Endothelial cell of umbilical vein (primary cell): ENCODE measurements around the gene GTF2F1. TPM values are rescaled to one million over a fixed set of nuclear protein-coding genes. Genes with fewer than 3 reads are reported as not detected.

Source experiments
- BruUV-seq: library from RNA; stranded (reverse); fragments of 400-500 nt; replicated peaks from 2 replicates; lab custom pipeline; 2021; lab: Mats Ljungman, UMichigan
- CTCF ChIA-PET: fragments of 300-600, 350-600 bp; sonication (Branson Sonifier 250); formaldehyde crosslinking; loops from one replicate; lab custom pipeline; 2021; ENCODE audit warnings: antibody characterized with exemption, inconsistent platforms; lab: Charles Lee
- POLR2A ChIA-PET: fragments of 300-600, 350-600 bp; sonication (Branson Sonifier 250); formaldehyde crosslinking; loops from one replicate; lab custom pipeline; 2021; ENCODE audit warnings: antibody characterized with exemption, inconsistent platforms; lab: Charles Lee
- DNase-seq: peaks from one replicate; pipeline ENCODE4 v3.0.0-alpha.2; 2011; ENCODE audit warnings: low read depth, low spot score
- FAIRE-seq: peaks from 2 replicates; lab custom pipeline; 2011; peaks lifted over from hg19 to GRCh38; lab: Jason Lieb, UNC
- H2AFZ ChIP-seq: 2 replicates; pipeline ENCODE4 v1.6.0; 2012; ENCODE audit warnings: low read depth, low read length, control low read depth, inconsistent platforms
- H3K27ac ChIP-seq: 2 replicates; pipeline ENCODE4 v1.5.1; 2011; ENCODE audit warnings: low read depth, mild to moderate bottlenecking, control low read depth, low read length, moderate library complexity; ENCODE audit not compliant: insufficient read depth
- H3K27me3 ChIP-seq, 2 experiments: 2 replicates each; pipeline versions ENCODE4 v1.6.0 to v1.6.1; 2011; ENCODE audit warnings: low read length in 2 of 2, mixed read lengths in 1 of 2; ENCODE audit not compliant: control insufficient read depth in 2 of 2, insufficient read depth in 2 of 2
- H3K36me3 ChIP-seq, 2 experiments: 2 replicates in 1 of 2; 3 replicates in 1 of 2; pipeline ENCODE4 v1.5.1; 2011; ENCODE audit warnings: low read length in 2 of 2, mild to moderate bottlenecking in 1 of 2, moderate library complexity in 1 of 2; ENCODE audit not compliant: control insufficient read depth in 2 of 2, insufficient read depth in 2 of 2; ENCODE audit errors: extremely low read depth in 1 of 2
- H3K4me1 ChIP-seq: 3 replicates; pipeline ENCODE4 v1.5.1; 2011; ENCODE audit warnings: mild to moderate bottlenecking, low read length; ENCODE audit not compliant: control insufficient read depth, insufficient read depth; ENCODE audit errors: extremely low read depth
- H3K4me2 ChIP-seq: 2 replicates; pipeline ENCODE4 v1.6.1; 2011; ENCODE audit warnings: low read length, control low read depth, mixed read lengths; ENCODE audit not compliant: insufficient read depth
- H3K4me3 ChIP-seq, 3 experiments: fragments of 200-600 bp in 1 of 3; sonication (generic), shearing (Covaris generic) in 1 of 3; replicated peaks in 1 of 3; 2 replicates each; pipeline ENCODE4 v1.5.1; 2011 to 2016; ENCODE audit warnings: control low read depth in 3 of 3, low read length in 3 of 3, mild to moderate bottlenecking in 2 of 3, inconsistent platforms in 1 of 3, low read depth in 1 of 3, moderate library complexity in 1 of 3; ENCODE audit not compliant: insufficient read depth in 1 of 3
- H3K79me2 ChIP-seq: 2 replicates; pipeline ENCODE4 v1.6.0; 2012; ENCODE audit warnings: low read length, inconsistent platforms; ENCODE audit not compliant: control insufficient read depth, insufficient read depth
- H3K9ac ChIP-seq: replicated peaks from 2 replicates; pipeline ENCODE3; 2011; ENCODE audit warnings: low read length, control low read depth; ENCODE audit not compliant: insufficient read depth; ENCODE audit errors: extremely low read depth
- H3K9me1 ChIP-seq: replicated peaks from 3 replicates; pipeline ENCODE4 v1.6.0; 2011; ENCODE audit warnings: mild to moderate bottlenecking, low read length; ENCODE audit not compliant: control insufficient read depth, insufficient read depth; ENCODE audit errors: extremely low read depth
- H3K9me3 ChIP-seq: replicated peaks from 2 replicates; pipeline ENCODE4 v1.5.1; 2012; ENCODE audit warnings: low read length, inconsistent platforms; ENCODE audit not compliant: control insufficient read depth, insufficient read depth
- H4K20me1 ChIP-seq: replicated peaks from 2 replicates; pipeline ENCODE3; 2011; ENCODE audit warnings: mild to moderate bottlenecking, low read length; ENCODE audit not compliant: control insufficient read depth, insufficient read depth; ENCODE audit errors: extremely low read depth
- CTCF ChIP-seq, 2 donors: IDR thresholded peaks; 1 replicate in 1 of 2; 2 replicates in 1 of 2; pipeline ENCODE4 v1.5.1; 2011; ENCODE audit warnings: low read length in 2 of 2, mild to moderate bottlenecking in 2 of 2, moderate library complexity in 2 of 2, control low read depth in 1 of 2, inconsistent platforms in 1 of 2, low read depth in 1 of 2; ENCODE audit not compliant: insufficient read depth in 1 of 2; ENCODE audit errors: extremely low read depth in 1 of 2
- EZH2 ChIP-seq: IDR thresholded peaks from 2 replicates; pipeline ENCODE4 v1.6.1; 2012; ENCODE audit warnings: borderline replicate concordance, low read depth, mild to moderate bottlenecking, moderate library complexity, low read length, inconsistent platforms; ENCODE audit not compliant: severe bottlenecking
- FOS ChIP-seq: IDR thresholded peaks from 2 replicates; pipeline ENCODE4 v1.6.1; 2011; ENCODE audit warnings: mild to moderate bottlenecking, low read length, moderate library complexity, borderline replicate concordance; ENCODE audit not compliant: insufficient read depth
- GATA2 ChIP-seq: IDR thresholded peaks from 2 replicates; pipeline ENCODE4 v1.7.0; 2011; ENCODE audit warnings: low read depth, mild to moderate bottlenecking, moderate library complexity, mixed read lengths, low read length; ENCODE audit not compliant: insufficient read length, insufficient read depth
- JUN ChIP-seq: IDR thresholded peaks from 2 replicates; pipeline ENCODE4 v1.6.1; 2011; ENCODE audit warnings: borderline replicate concordance, low read depth; ENCODE audit not compliant: insufficient read length, insufficient read depth
- MAX ChIP-seq: IDR thresholded peaks from 2 replicates; pipeline ENCODE4 v1.6.1; 2011; ENCODE audit not compliant: insufficient read depth, insufficient read length
- MYC ChIP-seq: IDR thresholded peaks from one replicate; pipeline ENCODE4 v1.6.1; 2011; ENCODE audit warnings: mild to moderate bottlenecking, low read depth, low read length
- POLR2A ChIP-seq: IDR thresholded peaks from 2 replicates; pipeline ENCODE4 v1.6.1; 2012; ENCODE audit warnings: low read depth, mild to moderate bottlenecking, control low read depth, low read length
- POLR2AphosphoS5 ChIP-seq: IDR thresholded peaks from 2 replicates; pipeline ENCODE4 v1.6.1; 2012; ENCODE audit warnings: low read depth, mild to moderate bottlenecking, control low read depth, low read length, moderate library complexity; ENCODE audit not compliant: insufficient read depth
- dilution Hi-C: fragments of 300-500 bp; cut with MboI; formaldehyde crosslinking; loops from one replicate; pipeline ENCODE4 v1.15.0; 2019; ENCODE audit warnings: low sequenced_read_pairs; ENCODE audit not compliant: extremely low pct_ligation_motif_present
- intact Hi-C: fragments of 100-400 bp; cut with micrococcal nuclease; formaldehyde crosslinking; loops from one replicate; pipeline ENCODE4 v1.10.0; 2022
- polyA plus RNA-seq, 4 experiments: library from polyadenylated mRNA; depleted of rRNA in 3 of 4; stranded (reverse) in 3 of 4; unstranded in 1 of 4; fragments of >200 nt; gene quantifications; 2 replicates each; pipeline versions ENCODE4 v1.2.1 to v1.2.3, GENCODE V29; 2011 to 2012; ENCODE audit warnings: missing spikeins in 1 of 4
- total RNA-seq: library from RNA; stranded (reverse); gene quantifications from 2 replicates; pipeline ENCODE4 v1.2.3, GENCODE V29; 2021

GTF2F1 gene
- total and polyA plus RNA-seq, 2 donors (not counting 3 experiments of a cell fraction or from before 2014, with no cell fraction given) = 44.8 to 56.4 TPM

- Histone ChIP-seq H3K36me3 (peaks cover 9 to 35% of the 10 kb centered on the region in 2 experiments), H3K4me1 (peaks cover 2% of the 10 kb centered on the region), H3K27me3 (no peaks in the 10 kb centered on the region), H4K20me1 (no peaks in the 10 kb centered on the region), H2AFZ (no peak overlapping the region), H3K9me1 (no peaks in the 10 kb centered on the region), H3K4me3 (no peak overlapping the region), H3K27ac (no peak overlapping the region), H3K4me2 (no peak overlapping the region), H3K9ac (no peak overlapping the region), H3K79me2 (no peaks in the 10 kb centered on the region), H3K9me3 (no peaks in the 10 kb centered on the region)
- ChIA-PET CTCF (interaction anchor here (1.0 kb wide), 1 partner anchor 13 kb away, joined by 3 read pairs; no protein-coding TSS in a partner anchor), POLR2A (no interaction called here)
- dilution Hi-C loops = no loop called here
- FAIRE-seq = no peak
- DNase-seq = peak; percentile 0
- intact Hi-C loops = no loop called here
- TF ChIP-seq EZH2 = no peak
- no peak for TF ChIP-seq CTCF (IDR thresholded peaks at IDR 0.05; ENCODE audit: extremely low read depth in 1 of 2, insufficient read depth in 1 of 2, low read depth in 1 of 2, low read length in 2 of 2)
- TF ChIP-seq POLR2A = no peak
- no peak for TF ChIP-seq GATA2
- BruUV-seq = no TSS peak
Observed at GRCh38 chr19:6378486-6378885, 14.5 kb downstream of the GTF2F1 start.

- ChIA-PET POLR2A (no interaction called here), CTCF (interaction anchor here (1.0 kb wide), 1 partner anchor 14 kb away, joined by 3 read pairs; no protein-coding TSS in a partner anchor)
- no TSS peak for BruUV-seq
- TF ChIP-seq POLR2A = no peak
- no peak for TF ChIP-seq CTCF (IDR thresholded peaks at IDR 0.05; ENCODE audit: extremely low read depth in 1 of 2, insufficient read depth in 1 of 2, low read depth in 1 of 2, low read length in 2 of 2)
- TF ChIP-seq JUN = no peak
- no peak for TF ChIP-seq MAX
- no peak for TF ChIP-seq FOS
- no peak for TF ChIP-seq POLR2AphosphoS5
- TF ChIP-seq EZH2 = no peak
- TF ChIP-seq MYC = no peak
- no peak for TF ChIP-seq GATA2
- no peaks in the 10 kb centered on the region for H3K79me2 ChIP-seq
- no peak overlapping the region for H3K27ac ChIP-seq
- no peak overlapping the region for H3K9ac ChIP-seq
- H3K9me1 ChIP-seq = no peaks in the 10 kb centered on the region
- no peaks in the 10 kb centered on the region for H3K9me3 ChIP-seq
- H2AFZ ChIP-seq = no peak overlapping the region
- H3K4me1 ChIP-seq = peaks cover 2% of the 10 kb centered on the region
- no peaks in the 10 kb centered on the region for H3K27me3 ChIP-seq
- H3K4me2 ChIP-seq = no peak overlapping the region
- intact Hi-C loops = no loop called here
- no peak overlapping the region for H3K4me3 ChIP-seq
- no peaks in the 10 kb centered on the region for H4K20me1 ChIP-seq
- dilution Hi-C loops = no loop called here
- DNase-seq (peak; percentile 0), FAIRE-seq (no peak)
- H3K36me3 ChIP-seq = peaks cover 9 to 30% of the 10 kb centered on the region in 2 experiments
Observed at GRCh38 chr19:6378041-6378440, 14.9 kb downstream of the GTF2F1 start.
